HG02610 (cell line): ENCODE measurements around the gene RALGDS.
"Not testable (repeated sequence)": the region's sequence is repeated elsewhere in the genome, so short reads cannot be mapped to it uniquely, and the experiment has no call there.

ENCODE experiments used
- ATAC-seq: cut with Tn5 transposase; IDR thresholded peaks from one replicate; pipeline ENCODE4 v1.9.1; 2021; ENCODE audit warnings: mild to moderate bottlenecking, moderate library complexity; ENCODE audit not compliant: unreplicated experiment

RALGDS gene

DNA sequence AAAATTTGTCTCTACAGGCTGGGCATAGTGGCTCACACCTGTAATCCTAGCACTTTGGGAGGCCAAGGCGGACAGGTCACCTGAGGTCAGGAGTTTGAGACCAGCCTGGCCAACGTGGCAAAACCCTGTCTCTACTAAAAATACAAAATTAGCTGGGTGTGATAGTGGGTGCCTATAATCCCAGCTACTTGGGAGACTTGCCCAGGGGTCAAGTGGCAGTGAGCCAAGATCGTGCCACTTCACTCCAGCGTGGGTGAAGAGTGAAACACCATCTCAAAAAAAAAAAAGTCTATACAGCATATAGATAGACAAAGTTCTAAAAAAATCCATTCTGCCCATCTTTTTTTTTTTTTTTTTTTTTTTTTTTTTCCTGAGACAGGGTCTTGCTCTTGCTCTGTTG is 26.7 kb downstream of the RALGDS start:
- not testable (repeated sequence) for ATAC-seq

DNA sequence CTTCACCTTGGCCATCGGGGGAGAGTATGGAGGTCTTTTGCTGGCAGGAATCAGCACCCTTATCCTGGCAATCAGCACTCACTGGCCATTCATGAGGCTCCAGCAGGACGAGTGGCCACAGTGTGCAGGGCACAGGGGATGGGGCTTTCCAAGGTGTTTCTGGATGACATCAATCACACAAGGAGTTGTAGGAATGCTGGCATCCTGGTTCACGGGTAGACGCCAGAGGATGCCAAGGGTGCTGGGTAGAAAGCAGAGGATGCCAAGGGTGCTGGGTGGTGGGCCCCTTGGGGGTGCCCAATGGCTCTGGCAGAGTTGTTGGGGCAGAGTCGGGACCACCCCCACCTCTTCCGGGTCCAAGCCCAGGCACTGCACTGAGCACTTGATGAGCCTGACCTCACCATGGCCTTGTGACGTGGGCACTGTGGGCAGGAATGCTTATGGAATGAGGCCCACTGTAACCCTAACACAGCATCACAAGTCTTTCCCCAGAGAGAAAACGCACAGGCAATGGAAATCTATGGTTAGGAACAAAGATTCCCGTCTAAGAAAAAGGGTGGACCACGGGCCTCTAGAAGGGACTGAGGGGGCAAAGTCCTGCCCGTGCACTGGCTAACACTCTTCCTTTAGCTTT is 30.2 kb downstream of the RALGDS start:
- ATAC-seq: no peak

DNA sequence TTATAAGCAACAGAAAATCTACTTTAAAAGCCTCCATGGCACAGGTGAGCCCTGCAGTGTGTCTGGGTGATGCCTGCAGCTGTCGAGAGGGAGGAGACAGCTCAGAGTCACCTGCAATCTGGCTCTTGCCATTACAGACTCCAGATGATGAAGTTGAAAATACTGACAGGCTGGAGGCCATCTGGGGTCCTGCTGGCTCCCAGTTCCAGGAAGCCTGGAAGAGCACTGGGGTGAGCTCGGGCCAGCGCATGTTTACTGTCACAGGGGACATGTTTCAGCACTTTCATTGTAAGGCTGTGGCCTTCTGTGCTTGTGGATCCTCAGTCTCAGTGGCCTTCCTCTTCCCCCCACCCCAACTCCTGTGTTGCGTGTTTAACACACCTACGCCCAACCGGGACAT is 30.9 kb downstream of the RALGDS start:
- ATAC-seq: no peak

DNA sequence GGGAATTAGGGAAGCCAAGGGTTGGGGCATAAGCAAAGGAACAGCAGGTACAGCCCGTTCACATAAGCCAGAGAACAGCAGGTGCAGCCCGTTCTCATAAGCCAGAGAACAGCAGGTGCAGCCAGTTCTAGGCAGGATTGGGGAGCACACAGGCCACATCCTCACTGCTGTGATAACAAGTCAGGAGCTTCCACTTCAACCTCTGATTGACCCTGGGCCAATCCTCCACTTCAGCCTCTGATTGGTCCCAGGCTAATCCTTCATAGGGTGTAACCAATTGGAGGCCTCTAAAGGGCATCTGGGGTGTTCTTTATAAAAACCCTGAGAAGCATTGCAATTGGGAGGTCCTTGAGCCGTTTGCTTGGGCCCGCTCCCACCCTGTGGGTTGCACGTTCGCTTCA is 31.8 kb downstream of the RALGDS start:
- no peak for ATAC-seq

DNA sequence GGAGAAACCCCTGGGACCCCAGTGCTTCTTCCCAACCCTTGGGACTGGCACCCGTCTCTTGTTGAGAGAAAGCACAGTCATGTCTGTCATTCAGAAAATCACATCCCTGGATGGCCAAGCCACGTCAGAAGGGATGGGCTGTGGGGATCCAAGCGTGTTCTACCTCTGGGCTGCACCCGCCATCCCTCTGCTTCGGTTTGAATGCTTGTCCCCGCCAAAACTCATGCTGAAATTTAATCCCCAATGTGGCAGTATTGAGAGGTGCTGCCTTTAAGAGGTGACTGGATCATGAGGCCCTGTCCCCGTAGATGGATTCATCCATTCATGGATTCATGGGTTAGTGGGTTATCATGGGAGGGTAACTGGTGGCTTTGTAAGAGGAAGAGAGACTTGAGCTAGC is 32.3 kb downstream of the RALGDS start:
- no peak for ATAC-seq

DNA sequence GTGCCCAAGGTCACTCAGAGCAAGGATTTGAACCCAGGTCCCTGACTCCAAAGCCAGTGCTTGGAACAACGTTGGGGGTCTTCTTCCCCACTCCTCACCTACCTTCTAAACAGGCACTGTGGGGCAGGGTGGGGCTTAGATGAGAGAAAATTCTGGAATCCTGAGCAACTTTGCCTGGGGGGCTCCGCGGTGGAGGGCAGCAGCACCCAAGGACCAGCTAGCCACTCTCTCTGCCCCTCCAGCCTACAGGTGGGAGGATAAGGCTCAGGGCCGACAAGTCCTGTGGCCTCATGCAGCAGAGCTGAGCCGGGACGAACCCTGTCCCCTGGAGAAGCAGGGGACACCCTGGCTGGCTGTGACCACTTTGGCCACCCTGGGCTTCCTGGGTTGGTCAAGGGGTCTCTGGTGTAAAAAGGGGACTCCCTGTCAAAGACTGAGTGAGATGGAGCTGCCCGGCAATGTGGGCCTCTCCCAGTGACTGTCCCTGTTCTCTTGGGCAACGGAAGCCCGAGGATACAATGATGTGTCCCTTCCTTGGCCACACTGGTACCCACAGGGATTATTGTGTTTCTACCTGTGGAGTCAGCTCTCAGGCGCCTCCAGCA is 32.8 kb downstream of the RALGDS start:
- no peak for ATAC-seq

DNA sequence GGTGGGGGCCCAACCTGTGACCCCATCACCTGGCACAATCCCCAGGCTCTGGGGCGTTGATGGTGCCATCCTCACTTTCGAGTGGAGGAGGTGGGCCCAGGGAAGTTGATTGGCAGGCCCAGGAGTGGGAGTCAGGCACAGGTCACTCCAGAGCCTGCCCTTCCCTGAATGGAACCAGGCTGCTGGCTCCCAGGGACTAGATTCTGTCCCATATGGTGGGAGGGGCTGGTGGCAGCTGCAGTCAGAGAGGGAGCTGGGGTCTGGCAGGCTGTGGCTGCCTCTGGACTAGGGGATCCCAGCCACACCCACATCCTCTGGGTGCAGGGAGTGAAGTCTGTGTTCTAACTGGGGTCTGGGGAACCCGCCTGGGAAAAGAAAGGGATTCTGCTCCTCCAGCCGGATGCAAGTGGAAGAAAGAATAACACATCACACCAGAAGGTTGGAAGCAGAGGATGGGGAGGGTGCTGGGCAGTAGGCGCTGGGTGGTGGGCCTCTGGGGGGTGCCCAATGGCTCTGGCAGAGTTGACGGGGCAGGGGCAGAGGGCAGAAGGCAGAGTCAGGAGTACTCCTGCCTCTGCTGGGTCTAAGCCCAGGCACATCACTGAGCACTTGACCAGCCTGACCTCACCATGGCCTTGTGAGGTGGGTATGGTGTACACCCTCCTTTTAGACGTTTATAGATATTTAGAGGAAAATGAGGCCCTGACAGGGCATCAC is 33.5 kb downstream of the RALGDS start:
- ATAC-seq: no peak

DNA sequence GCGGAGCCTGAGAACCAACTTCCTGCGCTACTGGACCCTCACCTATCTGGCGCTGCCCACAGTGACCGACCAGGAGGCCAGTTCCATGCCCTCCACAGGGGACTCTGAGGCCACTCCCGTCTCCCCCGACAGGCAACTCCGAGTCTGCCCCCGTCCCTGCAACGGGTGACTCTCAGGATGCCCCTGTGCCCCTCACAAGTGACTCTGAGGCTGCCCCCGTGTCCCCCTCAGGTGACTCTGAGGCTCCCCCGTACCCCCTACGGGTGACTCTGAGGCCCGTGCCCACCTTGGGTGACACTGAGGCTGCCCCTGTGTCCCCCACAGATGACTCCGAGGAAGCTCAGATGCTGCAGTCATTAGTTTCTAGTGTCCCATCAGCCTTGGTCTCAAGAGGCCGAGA is 34.1 kb downstream of the RALGDS start:
- no peak for ATAC-seq

DNA sequence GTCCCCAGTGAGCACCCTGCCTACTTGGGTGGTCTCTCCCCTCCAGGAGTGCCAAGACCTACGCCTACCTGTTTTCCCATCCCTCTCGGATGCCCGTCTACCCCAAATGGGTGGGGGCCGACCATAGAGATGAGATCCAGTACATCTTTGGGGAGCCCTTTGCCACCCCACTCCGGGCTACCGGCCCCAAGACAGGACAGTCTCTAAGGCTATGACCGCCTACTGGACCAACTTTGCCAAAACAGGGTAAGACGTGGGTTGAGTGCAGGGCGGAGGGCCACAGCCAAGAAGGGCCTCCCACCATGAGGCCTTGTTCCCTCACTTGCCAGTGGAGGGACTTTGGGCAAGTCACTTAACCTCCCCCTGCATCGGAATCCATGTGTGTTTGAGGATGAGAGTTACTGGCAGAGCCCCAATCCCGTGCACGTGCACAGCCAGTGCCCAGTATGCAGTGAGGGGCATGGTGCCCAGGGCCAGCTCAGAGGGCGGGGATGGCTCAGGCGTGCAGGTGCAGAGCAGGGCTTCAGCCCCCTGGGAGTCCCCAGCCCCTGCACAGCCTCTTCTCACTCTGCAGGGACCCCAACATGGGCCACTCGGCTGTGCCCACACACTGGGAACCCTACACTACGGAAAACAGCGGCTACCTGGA is 34.7 kb downstream of the RALGDS start:
- ATAC-seq: not testable (repeated sequence)

DNA sequence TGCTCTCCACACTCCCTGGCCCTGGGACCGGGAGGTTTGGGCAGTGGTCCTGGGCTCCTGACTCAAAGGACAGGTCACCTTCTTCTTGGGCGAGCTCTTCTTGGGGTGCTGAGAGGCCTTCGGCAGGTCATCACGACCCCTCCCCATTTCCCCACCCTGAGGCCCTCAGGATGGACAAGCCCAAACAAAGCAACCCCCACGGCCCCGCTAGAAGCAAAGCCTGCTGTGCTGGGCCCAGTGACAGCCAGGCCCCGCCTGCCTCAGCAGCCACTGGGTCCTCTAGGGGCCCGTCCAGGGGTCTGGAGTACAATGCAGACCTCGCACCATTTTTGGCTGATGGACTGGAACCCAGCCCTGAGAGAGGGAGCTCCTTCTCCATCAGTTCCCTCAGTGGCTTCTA is 37.4 kb downstream of the RALGDS start:
- not testable (repeated sequence) for ATAC-seq

DNA sequence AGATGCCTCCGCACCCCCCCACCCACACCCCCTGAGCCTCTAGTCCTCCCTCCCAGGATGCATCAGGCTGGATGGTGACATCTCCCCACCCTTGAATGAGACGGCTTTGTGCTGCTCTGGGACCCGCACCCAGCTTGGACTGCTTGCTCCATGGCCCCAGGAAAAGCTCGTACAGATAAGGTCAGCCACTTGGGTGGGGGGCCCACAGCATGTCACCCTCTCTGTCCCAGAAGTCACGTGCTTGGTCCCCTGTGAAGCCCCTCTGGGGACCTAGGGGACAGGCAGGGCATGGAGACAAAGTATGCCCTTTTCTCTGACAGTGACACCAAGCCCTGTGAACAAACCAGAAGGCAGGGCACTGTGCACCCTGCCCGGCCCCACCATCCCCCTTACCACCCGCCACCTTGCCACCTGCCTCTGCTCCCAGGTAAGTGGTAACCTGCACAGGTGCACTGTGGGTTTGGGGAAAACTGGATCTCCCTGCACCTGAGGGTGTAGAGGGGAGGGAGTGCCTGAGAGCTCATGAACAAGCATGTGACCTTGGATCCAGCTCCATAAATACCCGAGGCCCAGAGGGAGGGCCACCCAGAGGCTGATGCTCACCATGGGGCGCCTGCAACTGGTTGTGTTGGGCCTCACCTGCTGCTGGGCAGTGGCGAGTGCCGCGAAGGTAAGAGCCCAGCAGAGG is 38.9 kb downstream of the RALGDS start:
- ATAC-seq: not testable (repeated sequence)

DNA sequence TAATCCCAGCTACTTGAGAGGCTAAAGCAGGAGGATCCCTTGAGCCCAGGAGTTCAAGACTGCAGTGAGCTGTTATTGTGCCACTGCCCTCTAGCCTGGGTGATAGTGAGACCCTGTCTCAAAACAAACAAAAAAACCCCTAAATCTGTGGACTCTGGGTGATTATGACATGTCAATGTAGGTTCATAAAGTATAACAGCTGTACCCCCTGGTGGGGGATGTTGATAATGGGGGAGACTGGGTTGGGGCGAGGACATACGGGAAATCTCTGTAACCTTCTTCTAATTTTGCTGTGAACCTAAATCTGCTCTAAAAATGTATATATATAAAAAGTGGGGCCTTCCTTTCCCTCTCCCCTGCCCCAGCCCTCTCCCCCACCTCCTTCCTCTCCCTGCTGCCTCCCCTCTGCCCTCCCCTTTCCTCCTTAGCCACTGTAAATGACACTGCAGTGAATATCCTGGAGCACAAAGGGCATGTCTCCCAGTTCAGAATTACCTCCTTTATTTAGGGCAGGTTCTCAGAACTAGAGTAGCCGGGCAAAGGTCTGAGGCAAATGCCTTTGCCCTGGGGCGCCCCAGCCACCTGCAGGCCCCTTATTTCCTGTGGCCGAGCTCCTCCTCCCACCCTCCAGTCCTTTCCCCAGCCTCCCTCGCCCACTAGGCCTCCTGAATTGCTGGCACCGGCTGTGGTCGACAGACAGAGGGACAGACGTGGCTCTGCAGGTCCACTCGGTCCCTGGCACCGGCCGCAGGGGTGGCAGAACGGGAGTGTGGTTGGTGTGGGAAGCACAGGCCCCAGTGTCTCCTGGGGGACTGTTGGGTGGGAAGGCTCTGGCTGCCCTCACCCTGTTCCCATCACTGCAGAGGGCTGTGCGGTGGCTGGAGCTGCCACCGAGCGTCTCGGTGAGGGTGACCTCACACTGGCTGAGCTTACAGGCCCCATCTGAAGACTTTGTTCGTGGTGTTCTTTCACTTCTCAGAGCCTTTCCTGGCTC is 40.0 kb downstream of the RALGDS start:
- ATAC-seq: not testable (repeated sequence)

DNA sequence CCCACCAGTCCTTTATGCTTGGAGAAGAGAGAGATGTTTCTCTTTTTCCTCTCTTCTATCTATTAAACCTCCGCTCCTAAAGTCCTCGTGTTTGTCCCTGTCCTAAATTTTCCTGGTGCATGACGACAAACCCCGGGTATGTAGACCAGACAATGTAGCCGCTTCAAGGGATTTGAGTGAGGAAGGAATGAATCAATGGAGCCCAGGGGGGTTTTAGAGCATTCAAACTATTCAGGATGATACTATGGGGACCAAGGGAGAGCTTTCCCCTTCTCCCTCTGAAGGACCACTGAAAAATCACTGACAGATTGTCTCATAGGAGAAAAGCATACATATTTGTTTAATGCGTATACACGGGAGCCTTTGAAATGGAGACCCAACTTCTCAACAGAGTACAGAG is 40.9 kb downstream of the RALGDS start:
- no peak for ATAC-seq

DNA sequence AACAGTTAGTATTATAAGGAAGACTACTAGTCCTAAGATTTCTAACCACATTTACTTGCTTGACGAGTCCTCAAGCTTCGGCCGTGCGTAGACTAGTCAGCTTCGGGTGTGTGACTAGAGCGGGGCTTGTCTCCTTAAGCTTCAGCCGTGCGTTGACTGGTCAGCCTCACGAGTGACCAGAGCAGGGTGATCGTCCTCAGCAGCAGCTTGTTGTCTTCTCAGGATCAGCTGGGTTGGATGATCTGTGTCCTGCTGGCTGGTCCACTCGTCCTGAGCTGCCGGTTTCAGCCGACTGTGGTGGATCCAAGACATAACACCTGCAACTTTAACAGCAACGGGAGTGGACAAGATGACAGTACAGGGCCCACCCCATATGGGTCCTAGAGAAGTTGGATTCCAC is 42.6 kb downstream of the RALGDS start:
- no peak for ATAC-seq

DNA sequence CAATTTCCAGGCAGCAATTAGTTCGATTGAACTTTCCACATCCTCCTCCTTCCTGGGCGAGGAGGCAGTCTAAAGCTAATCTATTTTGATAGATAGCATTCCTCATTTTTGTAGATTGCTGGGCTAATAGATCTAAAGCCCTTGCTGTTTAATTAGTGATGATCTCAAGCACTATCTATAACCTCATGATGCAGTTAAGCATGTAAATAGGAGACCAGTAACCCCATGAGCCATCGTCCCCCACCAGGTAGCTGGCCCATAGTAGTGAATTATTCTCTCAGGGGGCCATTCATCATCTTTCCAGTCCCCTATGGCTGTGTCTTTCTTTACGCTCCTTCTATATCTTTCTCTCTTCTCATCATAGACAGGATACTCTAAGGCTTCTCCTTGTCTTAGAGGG is 44.3 kb downstream of the RALGDS start:
- no peak for ATAC-seq

DNA sequence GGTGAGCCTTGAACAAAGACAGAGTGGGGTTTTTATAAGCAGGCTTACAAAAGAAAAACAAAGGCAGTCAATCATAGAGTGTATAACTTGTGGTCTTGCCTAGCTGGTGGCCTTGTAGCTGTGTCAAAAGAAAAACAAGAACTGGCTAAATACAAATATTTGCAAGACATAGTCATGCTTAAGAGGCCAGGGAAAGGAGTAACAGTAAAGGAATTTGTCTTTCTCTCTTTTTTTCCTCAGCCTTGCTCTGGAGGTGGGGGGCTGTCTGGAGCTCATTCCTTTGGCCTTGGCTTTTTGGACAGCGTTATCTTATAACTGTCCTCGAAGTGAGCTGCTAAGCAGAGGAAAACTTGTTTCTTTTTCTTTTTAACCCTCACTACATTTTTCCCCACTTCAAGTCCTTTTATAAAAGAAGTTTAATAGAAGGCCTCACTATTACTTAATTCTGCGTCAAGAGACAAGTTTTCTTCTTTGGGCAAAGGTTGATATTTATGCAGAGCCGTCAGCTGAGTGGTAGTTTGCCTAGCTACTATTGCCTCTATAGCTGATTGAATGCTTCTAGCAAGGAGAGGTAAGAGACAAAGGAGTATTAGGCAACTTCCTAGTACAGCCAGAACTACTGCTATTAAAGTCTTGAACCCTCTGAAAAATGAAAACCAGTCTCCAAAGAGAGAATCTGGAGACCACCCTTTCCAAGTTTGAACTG is 45.0 kb downstream of the RALGDS start:
- no peak for ATAC-seq

DNA sequence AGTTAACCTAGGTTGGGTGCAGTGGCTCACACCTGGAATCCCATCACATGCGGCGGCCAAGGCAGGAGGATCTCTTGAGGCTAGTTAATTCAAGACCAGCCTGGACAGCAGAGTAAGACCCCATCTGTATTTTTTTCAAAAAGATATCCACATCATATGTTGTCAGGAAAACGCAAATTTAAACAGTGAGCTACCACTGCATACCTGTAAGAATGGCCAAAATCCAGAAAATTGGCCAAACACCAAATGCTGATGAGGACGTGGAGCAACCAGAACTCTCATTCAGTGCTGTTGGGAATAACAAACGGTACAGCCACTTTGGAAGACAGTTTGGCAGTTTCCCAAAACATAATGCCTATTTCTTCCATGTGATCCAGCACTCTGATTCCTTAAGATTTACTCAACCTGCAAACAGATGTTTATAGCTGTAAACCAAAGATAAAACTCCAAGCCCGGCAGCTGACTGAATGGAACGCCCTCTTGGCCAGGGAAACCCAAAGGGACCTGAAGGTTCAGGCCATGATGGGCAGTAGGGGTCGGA is 46.9 kb downstream of the RALGDS start:
- ATAC-seq: no peak

DNA sequence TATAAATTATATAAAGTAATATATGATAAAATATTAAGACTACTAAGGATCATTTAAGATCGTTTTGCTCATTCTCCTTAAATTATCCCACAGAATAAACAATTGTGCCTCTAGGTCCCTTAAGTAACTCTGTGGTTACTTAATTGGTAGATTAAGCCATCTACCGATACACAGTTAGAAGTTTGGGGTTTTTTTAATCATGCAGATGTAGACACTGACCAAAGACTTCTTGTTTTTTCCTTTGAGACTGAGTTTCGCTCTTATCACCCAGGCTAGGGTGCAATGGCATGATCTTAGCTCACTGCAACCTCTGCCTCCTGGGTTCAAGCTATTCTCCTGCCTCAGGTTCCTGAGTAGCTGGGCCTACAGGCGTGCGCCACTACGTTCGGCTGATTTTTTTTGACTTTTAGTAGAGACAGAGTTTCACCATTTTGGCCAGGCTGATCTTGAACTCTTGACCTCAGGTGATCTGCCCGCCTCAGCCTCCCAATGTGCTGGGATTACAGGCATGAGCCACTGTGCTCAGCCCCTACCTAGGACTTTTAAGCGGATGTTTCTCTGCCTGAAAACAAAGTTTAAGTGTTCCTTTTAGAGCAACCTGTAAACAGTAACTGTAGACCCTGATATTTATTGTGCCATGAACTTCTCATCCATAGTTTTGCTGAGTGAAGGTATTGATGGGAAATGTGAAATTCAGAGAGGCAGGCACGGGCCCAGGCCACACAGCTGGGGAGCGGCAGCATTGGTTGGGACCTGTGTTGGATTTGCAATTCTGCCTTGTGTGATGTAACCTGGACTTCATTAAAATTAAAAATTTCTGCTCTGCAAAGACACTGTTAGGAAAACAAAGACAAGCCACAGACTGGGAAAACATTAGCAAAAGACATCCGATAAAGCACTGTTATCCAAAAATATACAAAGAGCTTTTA is 47.7 kb downstream of the RALGDS start:
- ATAC-seq: no peak
